Limb (tissue), 2 donors: ENCODE data around the gene NDUFB8.

Source experiments
- DNase-seq, 2 donors: peaks; one replicate each; pipeline ENCODE4 v3.0.0-alpha.2; 2016; ENCODE audit errors: extremely low spot score in 2 of 2

Gene NDUFB8

DNA sequence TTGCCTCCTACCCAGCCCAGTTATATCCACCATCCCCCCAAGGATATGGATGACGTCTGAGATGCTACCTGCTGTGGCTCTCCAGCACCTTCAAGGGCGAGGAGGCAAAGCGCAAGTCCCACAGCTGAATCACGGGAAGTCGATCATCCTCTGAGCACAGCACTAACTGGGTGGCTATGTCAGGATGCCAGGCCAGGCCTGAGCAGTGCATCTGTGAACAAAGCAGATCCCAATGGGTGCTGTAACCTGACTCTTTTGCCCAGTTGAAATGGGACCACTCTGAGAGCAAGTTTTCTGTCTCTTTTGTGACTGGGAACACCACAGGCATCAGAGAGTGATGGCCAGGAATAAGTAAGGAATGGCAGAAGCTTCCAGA, 22.3 kb downstream of the NDUFB8 start:
- DNase-seq: no peak

DNA sequence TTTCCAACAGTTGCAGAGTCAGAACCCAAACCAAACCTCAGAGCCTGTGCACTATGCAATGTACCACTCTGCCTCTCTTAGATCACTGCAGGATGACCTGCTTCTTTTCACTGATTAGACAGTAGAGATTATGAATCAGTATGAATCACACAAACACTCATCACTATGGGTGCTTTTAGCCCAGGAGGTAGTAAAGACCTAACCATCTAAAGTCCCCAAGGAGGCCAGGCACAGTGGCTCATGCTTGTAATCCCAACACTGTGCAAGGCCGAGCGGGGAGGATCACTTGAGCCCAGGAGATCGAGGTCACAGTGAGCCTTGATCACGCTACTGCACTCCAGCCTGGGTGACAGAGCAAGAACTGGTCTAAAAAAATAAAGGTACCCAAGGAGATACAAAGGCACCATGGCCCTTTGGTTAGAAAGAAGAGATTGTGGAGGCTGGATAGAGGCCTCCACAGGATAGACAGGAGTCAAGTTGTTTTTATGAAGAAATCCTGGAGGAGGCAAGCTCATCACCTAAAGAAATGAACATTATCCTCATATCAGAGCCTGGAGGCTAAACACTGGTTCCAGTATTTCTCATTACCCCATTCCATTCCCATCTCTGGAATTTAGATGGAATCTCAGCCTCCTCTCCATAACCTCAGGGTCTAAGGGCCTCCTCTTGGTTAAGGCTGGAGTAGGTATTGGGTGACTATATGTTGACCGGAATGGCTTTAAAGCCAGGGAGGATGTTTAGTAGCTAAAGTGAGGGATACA, 22.9 kb downstream of the NDUFB8 start:
- DNase-seq: no peak

DNA sequence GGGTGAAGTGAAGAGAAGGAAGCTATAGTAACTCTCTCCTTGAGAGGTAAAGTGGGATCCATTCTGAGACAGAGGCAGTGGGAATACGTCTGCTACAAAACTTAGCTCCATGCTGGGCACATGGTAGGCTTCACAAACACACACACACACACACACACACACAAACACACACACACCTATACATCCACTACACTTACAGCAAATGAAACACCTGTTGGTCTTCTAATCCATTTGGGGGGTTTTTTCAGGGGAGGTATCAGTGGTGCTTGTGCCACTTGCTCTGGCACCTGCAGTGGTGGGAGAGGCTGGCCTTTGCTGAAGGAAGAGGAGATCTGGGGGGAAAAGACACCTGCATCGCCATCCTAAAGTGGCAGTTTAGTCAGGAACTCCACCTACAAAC, 24.5 kb downstream of the NDUFB8 start:
- no peak for DNase-seq

DNA sequence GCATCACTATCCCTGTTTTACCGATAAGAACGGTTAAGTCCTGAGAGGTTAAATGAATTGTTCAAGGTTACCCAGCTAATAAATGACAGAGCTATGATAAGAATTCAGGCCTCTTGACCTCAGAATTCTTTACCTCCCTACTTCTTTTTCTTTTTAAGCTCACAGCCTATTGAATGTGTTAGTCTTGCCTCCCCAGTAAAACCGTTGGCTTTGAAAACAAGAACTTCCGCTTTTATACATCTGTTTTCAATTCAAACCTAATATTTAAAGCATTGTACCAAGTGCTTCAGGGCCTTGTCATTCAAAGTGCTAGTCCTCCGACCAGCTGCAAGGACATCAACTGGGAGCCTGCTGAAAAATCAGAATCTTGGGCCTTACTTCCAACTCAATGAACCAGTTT, 25.6 kb downstream of the NDUFB8 start:
- DNase-seq: no peak

DNA sequence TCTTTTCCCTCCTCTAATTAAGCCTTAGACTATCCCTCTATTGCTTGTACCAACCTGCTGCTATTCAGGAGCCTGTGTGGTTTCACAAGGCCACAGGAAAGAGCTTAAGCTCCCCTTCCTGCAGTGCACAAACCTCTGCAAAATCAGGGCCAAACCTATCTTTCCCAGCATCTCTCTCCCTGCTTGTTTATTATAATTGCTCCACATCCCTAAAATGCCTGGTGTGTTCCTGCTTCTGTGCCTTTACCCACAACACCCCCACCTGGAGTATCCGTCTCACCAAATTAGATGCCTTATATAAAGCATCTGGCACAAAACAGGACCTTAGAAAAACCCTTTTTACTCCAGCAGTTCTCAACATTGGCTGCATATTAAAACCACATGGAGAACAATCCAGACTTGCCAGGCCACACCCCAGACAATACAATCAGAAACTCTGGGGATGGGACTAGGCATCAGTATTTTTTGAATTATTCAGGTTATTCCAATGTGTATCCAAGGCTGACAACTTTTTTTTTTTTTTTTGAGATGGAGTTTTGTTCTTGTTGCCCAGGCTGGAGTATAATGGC, 26.7 kb downstream of the NDUFB8 start:
- DNase-seq: no peak

DNA sequence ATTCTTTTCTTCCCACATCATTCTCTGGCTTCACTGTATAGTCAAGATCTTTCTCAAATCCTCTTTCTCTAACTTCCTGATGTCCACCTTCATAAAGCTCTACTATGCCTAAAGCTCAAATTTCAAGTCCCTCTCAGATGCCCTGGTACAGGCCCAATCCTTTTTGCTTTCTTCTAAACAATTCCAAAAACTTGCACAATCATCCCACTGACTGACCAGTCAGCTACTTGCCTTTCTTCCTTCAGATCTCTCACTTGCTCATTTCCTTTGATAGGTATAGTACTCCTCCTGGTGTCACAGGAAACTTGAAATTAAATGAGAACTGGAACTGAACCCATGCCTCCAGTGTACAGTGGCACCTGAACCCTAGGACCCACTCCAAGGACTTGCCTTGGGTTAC, 28.2 kb downstream of the NDUFB8 start:
- DNase-seq: no peak

DNA sequence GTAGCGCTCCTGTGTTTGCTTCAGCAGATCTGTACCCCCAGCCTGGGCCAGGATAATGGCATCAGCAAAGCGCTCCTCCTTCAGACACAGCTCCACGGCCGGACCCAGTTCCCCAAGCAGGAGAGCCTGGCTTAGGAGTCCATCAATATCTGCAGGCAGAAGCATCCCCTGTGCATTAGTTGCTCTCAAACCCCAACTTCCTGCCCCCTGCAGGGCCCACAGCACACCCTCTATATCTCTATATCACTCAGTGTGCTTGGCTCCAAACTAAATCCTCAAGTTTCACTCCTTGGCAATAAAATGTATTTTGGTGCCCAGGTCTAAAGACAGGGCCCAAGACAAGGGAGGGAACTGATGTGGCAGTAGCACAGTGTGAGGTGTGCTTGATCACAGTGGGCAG, 31.6 kb downstream of the NDUFB8 start:
- DNase-seq: no peak

DNA sequence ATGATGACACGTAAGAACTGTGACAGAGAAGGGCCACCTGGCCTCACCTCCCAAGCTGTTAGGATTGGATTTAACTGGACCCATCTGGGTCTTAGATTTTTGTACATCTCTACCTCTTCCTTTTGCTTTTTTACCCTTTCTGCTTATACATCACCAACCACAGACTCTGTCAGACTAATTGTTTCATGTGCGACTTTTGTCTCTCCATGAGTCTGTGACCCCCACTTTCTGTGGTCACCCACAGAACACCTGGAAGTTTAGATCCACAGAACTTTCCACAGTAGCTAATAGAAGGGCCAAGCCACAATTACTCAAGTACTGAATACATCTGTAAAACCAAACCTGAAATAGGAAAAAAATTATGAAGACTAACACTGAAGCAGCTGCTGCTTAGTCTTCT, 33.1 kb downstream of the NDUFB8 start:
- DNase-seq: no peak

DNA sequence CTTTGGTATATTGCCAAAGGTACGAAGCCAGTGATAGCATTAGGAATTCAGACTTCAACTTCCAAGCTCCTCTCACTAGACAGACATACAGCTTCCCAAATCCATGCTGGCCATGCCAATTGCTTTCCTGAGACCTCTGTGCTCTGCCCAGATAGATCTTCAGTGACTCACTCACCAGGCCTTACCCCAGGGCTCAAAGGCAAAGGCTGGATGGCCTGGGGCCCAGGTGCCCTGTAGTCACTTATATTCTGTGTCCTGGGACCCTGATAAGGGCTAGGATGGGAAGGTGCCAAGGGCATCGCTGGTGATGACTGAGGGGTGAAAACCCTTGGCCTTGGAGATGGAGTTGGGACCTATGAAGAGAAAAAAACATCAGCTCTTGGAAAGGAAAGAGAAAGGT, 39.1 kb downstream of the NDUFB8 start:
- DNase-seq: no peak

DNA sequence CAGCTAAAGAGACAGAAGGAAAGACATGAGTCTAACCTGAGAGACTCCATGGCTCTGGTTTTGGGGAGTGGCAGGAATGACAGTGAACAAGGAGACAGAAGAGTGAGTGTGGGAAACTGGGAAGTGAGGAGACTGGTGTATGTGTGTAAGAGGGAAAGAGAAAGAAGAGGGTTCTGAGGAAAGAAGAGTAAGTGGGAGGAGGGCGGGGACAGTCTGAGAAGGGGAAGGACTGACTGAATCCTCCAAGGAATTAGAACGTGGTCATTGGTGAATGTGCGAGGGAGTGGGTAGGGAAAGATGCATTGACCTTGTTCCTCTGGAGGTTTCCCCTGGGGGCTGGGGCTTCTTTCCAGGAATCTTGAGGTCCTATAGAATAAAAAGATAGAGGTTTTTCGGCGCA, 40.3 kb downstream of the NDUFB8 start:
- DNase-seq: no peak

DNA sequence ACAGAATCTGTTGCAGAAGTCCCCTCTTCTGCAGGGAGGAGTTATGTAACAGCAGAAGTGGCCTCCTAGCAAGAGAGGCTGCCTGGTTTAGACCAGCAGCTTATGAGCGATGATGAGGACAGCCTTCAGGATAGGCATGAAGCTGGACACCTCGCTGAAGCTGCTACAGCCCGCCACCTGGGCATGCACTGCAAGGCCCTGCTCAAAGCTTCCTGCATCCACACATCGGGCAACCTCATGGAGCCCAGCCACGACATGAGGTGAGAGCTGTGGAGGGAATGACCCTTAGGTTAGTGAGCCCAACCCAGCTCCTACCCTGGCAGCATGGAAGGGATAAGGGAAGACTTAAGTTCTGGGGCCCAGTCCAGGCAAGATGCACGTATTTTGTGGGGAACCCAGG, 42.1 kb downstream of the NDUFB8 start:
- no peak for DNase-seq

DNA sequence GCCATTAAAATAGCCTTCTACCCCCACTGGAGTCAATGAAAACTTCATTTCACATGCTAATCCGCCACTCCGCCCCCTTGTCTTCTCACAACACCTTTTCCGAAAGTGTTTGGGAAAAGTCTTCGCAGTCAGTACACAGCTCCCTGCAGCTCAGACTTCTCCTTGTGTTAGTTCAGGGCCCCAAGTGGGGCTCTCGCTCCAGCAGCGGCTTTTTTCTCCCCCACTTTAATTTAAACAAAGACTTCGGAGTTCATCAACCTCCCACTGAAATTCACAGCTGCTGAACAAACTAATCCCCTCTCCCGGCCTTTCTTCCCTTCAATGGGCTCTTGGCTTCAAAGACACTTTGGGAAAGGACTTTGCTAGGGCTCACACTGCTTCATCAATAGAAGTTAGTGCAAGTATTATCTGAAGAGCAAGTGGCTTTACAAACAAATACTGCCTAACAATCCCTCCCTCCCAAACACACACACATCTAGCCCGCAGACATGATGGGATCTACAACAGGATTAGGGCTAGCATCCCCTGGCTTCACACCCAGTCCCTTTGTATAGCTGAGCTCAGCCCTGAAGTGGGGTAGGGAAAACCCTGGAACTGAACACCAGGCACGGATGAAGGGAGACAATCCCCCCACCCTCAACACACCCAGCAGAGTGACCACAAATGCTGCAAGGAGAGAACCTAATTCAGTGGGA, 43.7 kb downstream of the NDUFB8 start:
- DNase-seq: no peak

DNA sequence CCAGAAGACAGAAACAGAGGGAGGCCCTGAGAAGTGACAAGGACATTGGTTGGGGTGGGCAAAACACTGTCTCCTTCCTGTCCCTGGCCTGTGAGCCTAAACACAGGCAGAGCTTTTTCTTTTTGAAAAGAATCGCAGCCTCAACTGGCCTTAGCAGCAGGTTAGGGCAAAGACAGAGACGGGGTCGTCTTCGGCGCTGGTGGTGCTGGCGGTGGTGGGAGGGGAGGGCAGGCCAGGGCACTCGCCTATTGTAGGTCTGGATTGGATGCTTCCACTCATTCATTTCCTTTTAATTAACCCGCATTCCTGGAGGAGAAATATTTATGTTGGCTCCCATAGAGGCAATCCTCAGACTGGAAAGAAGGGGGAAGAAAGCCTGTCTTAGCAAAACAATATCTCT, 44.3 kb downstream of the NDUFB8 start:
- DNase-seq: no peak

DNA sequence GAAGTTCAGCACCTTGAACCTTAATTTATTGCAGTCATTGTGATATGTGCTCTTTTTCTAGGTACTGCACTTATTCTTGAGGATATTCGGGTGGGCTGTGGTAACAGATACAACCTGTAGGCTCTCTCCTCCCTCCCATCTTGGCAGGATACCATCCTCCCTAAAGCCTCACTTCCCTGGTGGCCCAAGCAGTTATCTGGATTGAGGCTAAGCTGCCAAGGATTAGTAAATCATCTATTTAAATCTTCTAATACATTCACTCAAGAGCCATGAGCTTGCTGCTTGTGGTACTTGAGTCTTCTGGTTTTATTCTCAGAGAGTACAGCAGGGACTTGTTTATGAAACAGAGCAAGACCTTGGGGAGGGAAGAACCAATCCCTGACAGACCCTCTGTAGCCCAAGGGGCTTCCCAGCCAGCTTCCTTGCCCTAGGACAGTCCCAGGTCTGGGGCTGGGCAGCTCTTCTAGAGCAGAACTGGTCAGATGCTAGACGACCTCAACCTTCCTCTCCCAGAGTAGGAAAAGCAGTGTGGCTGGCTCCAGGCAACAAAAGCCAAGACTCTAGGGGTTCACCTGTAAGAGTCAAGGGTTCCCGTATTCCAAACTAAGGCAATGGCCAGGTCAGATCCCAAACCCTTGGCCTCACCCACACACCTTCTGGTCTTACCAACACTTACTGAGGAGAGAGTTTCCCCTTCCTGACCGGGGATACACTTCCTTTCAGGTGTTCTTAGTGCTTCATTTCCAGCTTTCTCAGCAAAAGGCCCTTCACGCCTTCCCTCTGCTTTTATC, 45.6 kb downstream of the NDUFB8 start:
- no peak for DNase-seq

DNA sequence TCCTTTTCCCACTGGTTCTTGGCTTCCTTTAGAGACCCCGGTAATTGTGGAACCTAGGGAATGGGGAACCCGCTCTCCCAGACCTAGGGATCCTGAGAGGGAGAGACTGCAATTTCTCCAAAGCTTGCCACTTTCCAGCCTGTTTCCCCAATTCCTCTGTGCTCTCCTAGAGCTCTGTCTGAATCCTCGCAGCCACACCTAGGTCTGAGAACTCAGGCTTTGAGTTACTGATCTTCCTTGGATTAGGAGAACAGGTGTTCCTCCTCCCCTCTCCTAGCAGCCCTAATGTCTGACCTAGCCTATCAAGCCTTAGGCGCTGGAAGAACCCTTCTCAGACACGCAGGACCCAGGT, 46.9 kb downstream of the NDUFB8 start:
- DNase-seq: no peak

DNA sequence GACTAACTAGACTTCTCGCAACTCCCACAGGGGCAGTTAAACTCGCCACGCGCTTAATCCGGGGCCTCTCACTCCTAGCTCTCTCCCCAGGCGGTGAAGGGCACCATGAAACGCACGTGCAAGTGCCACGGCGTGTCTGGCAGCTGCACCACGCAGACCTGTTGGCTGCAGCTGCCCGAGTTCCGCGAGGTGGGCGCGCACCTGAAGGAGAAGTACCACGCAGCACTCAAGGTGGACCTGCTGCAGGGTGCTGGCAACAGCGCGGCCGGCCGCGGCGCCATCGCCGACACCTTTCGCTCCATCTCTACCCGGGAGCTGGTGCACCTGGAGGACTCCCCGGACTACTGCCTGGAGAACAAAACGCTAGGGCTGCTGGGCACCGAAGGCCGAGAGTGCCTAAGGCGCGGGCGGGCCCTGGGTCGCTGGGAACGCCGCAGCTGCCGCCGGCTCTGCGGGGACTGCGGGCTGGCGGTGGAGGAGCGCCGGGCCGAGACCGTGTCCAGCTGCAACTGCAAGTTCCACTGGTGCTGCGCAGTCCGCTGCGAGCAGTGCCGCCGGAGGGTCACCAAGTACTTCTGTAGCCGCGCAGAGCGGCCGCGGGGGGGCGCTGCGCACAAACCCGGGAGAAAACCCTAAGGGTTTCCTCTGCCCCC, 47.4 kb downstream of the NDUFB8 start:
- peak; percentile 36 to 79 for DNase-seq

DNA sequence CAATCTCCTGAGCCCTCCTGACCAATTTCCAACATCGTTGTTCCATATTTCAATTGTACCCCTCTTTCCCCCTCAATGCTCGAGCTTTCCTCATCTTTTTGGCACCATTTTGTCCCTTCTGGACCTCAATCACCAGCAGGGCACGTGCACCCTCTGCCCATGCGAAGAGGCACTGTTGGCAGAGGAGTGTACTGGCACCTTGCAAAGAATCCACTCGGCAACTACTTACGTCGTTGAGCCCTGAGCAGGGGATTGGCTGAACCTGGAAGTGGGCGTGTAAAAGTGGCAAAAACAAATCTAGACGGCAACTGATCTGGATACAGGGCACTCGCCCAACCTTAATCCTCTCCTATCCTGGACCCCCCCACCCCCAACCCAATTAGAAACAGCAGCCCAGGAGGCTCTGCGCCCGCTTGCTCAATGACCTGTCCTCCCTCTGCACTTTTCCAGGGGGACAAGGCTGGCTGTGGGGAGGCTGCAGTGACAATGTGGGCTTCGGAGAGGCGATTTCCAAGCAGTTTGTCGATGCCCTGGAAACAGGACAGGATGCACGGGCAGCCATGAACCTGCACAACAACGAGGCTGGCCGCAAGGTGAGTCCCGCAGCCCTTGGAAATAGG, 48.1 kb downstream of the NDUFB8 start:
- DNase-seq: peak; percentile 86 to 93

DNA sequence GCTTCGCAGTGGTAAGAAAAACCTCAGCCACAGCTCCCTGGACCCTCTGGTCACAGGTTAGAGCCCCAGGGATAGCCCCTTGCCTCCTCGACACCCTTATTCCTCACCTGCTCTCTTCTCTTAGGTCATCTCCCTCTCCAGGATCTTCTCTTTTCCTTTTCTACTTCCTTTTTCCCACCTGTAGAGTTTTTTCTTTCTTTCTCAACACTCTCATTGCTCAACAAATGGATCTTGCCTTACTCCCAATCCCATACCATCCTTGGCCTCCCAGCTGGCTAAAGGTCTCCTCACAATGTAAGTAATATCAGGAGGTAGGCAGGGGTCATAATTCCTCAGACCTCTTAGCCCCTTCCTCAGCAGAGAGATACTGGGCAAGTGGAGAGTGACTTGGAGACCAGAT, 49.7 kb downstream of the NDUFB8 start:
- no peak for DNase-seq

DNA sequence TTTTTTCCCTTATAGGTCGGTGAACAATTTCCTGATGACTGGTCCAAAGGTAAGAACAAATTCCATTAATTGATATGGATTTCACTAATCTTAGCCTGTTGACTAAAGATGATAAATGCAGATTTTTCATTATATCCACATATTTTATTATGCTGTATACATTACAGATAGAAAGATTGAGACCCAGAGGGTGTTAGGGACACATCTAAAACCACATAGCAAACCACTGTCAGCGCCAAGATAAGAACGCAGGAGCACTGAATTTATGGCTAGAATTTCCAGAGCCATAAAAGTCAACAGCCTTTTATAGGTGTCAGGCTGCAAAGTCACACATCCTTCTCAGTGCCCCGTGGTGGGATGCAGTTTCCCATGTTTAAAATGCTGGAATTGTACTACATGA, 50.6 kb downstream of the NDUFB8 start:
- no peak for DNase-seq

DNA sequence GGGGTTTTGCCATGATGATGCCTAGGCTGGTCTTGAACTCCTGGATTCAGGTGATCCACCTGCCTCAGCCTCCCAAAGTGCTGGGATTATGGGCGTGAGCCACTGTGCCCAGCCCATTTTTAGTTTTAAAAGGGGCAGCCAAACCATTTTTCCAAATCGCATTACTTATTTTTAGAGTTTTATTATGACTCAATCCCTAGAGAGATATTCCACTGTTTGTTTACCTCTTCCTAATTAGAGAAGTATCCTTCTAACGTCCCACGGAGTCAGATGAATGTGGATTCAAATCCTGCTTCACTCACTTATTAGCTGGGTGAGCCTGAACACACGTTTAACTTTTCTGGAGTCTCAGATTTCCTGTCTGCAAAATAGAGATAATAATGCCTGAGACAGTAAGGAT, 51.7 kb downstream of the NDUFB8 start:
- no peak for DNase-seq
